ENCODE measurements around the gene CDH15. TPM values are rescaled to one million over a fixed set of nuclear protein-coding genes. Genes with fewer than 3 reads are reported as not detected.

The CDH15 gene
- polyA plus RNA-seq, 3 donors, result 1.5 to 5.0 (median 2.9) TPM

GRCh38 chr16:89192956-89193575 lies 21.5 kb downstream of the CDH15 start:
- DNase-seq (ENCODE audit: extremely low read depth in 1 of 11, low read depth in 9 of 11, low spot score in 4 of 11), result no peak

GRCh38 chr16:89193576-89194293 lies 22.2 kb downstream of the CDH15 start:
- DNase-seq (ENCODE audit: extremely low read depth in 1 of 11, low read depth in 9 of 11, low spot score in 4 of 11), result no peak

GRCh38 chr16:89194340-89195311 lies 23.1 kb downstream of the CDH15 start:
- no peak for DNase-seq (ENCODE audit: extremely low read depth in 1 of 11, low read depth in 9 of 11, low spot score in 4 of 11)

- no peak for DNase-seq (ENCODE audit: extremely low read depth in 1 of 11, low read depth in 9 of 11, low spot score in 4 of 11)
These were observed 24.1 kb downstream of the CDH15 start for GRCh38 chr16:89195521-89196171.

- no peak for DNase-seq (ENCODE audit: extremely low read depth in 1 of 11, low read depth in 9 of 11, low spot score in 4 of 11)
These were observed 25.6 kb downstream of the CDH15 start for GRCh38 chr16:89197033-89197632.

GRCh38 chr16:89197633-89198416 lies 26.3 kb downstream of the CDH15 start:
- DNase-seq (ENCODE audit: extremely low read depth in 1 of 11, low read depth in 9 of 11, low spot score in 4 of 11), result no peak

- DNase-seq (ENCODE audit: extremely low read depth in 1 of 11, low read depth in 9 of 11, low spot score in 4 of 11), result no peak
These were observed 27.1 kb downstream of the CDH15 start for GRCh38 chr16:89198417-89199240.

GRCh38 chr16:89199241-89200123 lies 27.9 kb downstream of the CDH15 start:
- DNase-seq (ENCODE audit: extremely low read depth in 1 of 11, low read depth in 9 of 11, low spot score in 4 of 11), result no peak

- no peak for DNase-seq (ENCODE audit: extremely low read depth in 1 of 11, low read depth in 9 of 11, low spot score in 4 of 11)
These were observed 28.7 kb downstream of the CDH15 start, which contains the start of gene SLC22A31 for GRCh38 chr16:89200124-89200849. TSS of gene SLC22A31 (minus strand) at chr16:89200537. CDS start at chr16:89200501, 36 bp downstream.

GRCh38 chr16:89200850-89201411 lies 29.4 kb downstream of the CDH15 start:
- no peak for DNase-seq (ENCODE audit: extremely low read depth in 1 of 11, low read depth in 9 of 11, low spot score in 4 of 11)

- DNase-seq (ENCODE audit: extremely low read depth in 1 of 11, low read depth in 9 of 11, low spot score in 4 of 11), result peak in 4 of 11 donors; percentile 46 to 67 (median 54)
These were observed 30.2 kb downstream of the CDH15 start for GRCh38 chr16:89201439-89202377.

GRCh38 chr16:89202422-89203215 lies 31.1 kb downstream of the CDH15 start:
- DNase-seq (ENCODE audit: extremely low read depth in 1 of 11, low read depth in 9 of 11, low spot score in 4 of 11), result no peak

- DNase-seq (ENCODE audit: extremely low read depth in 1 of 11, low read depth in 9 of 11, low spot score in 4 of 11), result no peak
These were observed 36.4 kb downstream of the CDH15 start for GRCh38 chr16:89207993-89208392.

All from renal cortex interstitium (tissue), 11 donors.